HEK293 (cell line): ENCODE measurements around the gene CASZ1.

ENCODE experiments used
- CTCF ChIA-PET: fragments of 350-600 bp; formaldehyde crosslinking; extraction: SDS; loops from one replicate; lab custom pipeline; 2021; ENCODE audit warnings: antibody characterized with exemption; lab: Yijun Ruan, JAX
- POLR2A ChIA-PET: fragments of 300-600 bp; formaldehyde crosslinking; extraction: SDS; loops from one replicate; lab custom pipeline; 2020; ENCODE audit warnings: antibody characterized with exemption, inconsistent platforms; lab: Yijun Ruan, JAX
- H3K27ac ChIP-seq: fragments of 200-500 bp; sonication (Bioruptor generic); 2 replicates; pipeline ENCODE4 v1.5.1; 2014; ENCODE audit warnings: low read depth, low read length, control low read depth, inconsistent platforms; ENCODE audit errors: extremely low read depth
- H3K36me3 ChIP-seq, 2 experiments: fragments of 200-500 bp in 1 of 2; sonication (Bioruptor generic) in 1 of 2; 1 replicate in 1 of 2; 2 replicates in 1 of 2; pipeline ENCODE4 v1.5.1; 2014 to 2017; ENCODE audit warnings: inconsistent platforms in 2 of 2, low read length in 2 of 2; ENCODE audit not compliant: control insufficient read depth in 2 of 2, insufficient read depth in 1 of 2
- H3K4me1 ChIP-seq: fragments of 200-500 bp; sonication (Bioruptor generic); 2 replicates; pipeline ENCODE4 v1.5.1; 2014; ENCODE audit warnings: mild to moderate bottlenecking, low read length, inconsistent platforms; ENCODE audit not compliant: control insufficient read depth, insufficient read depth
- H3K4me3 ChIP-seq: 2 replicates; pipeline ENCODE4 v1.5.1; 2011; ENCODE audit warnings: low read depth, mild to moderate bottlenecking, control low read depth, low read length, moderate library complexity
- H3K9me3 ChIP-seq: fragments of 200-500 bp; sonication (Bioruptor generic); 2 replicates; pipeline ENCODE4 v1.5.1; 2014; ENCODE audit warnings: low read depth, low read length, inconsistent platforms; ENCODE audit not compliant: control insufficient read depth, insufficient read depth
- GLIS2 ChIP-seq: fragments of 450-650 bp; formaldehyde crosslinking; IDR thresholded peaks from 2 replicates; pipeline ENCODE4 v1.5.1; 2016; ENCODE audit warnings: missing biosample characterization, missing genetic modification characterization
- KLF1 ChIP-seq: fragments of 450-650 bp; formaldehyde crosslinking; IDR thresholded peaks from 2 replicates; pipeline ENCODE4 v1.5.1; 2016; ENCODE audit warnings: missing biosample characterization, missing genetic modification characterization
- KLF10 ChIP-seq: fragments of 450-650 bp; IDR thresholded peaks from 2 replicates; pipeline ENCODE4 v1.5.1; 2018; ENCODE audit warnings: missing biosample characterization, mild to moderate bottlenecking, missing genetic modification characterization
- KLF7 ChIP-seq: fragments of 450-650 bp; formaldehyde crosslinking; IDR thresholded peaks from 2 replicates; pipeline ENCODE4 v1.5.1; 2016; ENCODE audit warnings: missing biosample characterization, missing genetic modification characterization, borderline replicate concordance
- PRDM1 ChIP-seq: fragments of 450-650 bp; formaldehyde crosslinking; IDR thresholded peaks from 2 replicates; pipeline ENCODE4; 2016; ENCODE audit warnings: missing biosample characterization, missing genetic modification characterization
- PRDM4 ChIP-seq: fragments of 450-650 bp; formaldehyde crosslinking; IDR thresholded peaks from 2 replicates; pipeline ENCODE4 v1.5.1; 2017; ENCODE audit warnings: missing biosample characterization, missing genetic modification characterization
- RBAK ChIP-seq: fragments of 450-650 bp; formaldehyde crosslinking; IDR thresholded peaks from 2 replicates; pipeline ENCODE4 v1.5.1; 2016; ENCODE audit warnings: missing biosample characterization, missing genetic modification characterization
- TRIM28 ChIP-seq: IDR thresholded peaks from 2 replicates; pipeline ENCODE4 v1.6.1; 2011; ENCODE audit warnings: low read length, control low read depth, borderline replicate concordance
- YY2 ChIP-seq: fragments of 450-650 bp; formaldehyde crosslinking; IDR thresholded peaks from 2 replicates; pipeline ENCODE4 v1.5.1; 2016; ENCODE audit warnings: missing biosample characterization, missing genetic modification characterization
- ZBTB17 ChIP-seq: fragments of 450-650 bp; formaldehyde crosslinking; IDR thresholded peaks from 2 replicates; pipeline ENCODE4 v1.5.1; 2016; ENCODE audit warnings: missing biosample characterization, missing genetic modification characterization
- ZIC2 ChIP-seq: fragments of 450-650 bp; formaldehyde crosslinking; IDR thresholded peaks from 2 replicates; pipeline ENCODE4 v1.5.1; 2016; ENCODE audit warnings: missing biosample characterization, missing genetic modification characterization
- ZNF114 ChIP-seq: fragments of 450-650 bp; formaldehyde crosslinking; IDR thresholded peaks from 2 replicates; pipeline ENCODE4 v1.5.0; 2017; ENCODE audit warnings: missing biosample characterization, missing genetic modification characterization
- ZNF133 ChIP-seq: fragments of 450-650 bp; formaldehyde crosslinking; IDR thresholded peaks from 2 replicates; pipeline ENCODE4 v1.5.1; 2016; ENCODE audit warnings: missing biosample characterization, missing genetic modification characterization
- ZNF138 ChIP-seq: fragments of 450-650 bp; formaldehyde crosslinking; IDR thresholded peaks from 2 replicates; pipeline ENCODE4 v1.5.1; 2016; ENCODE audit warnings: missing biosample characterization, missing genetic modification characterization, borderline replicate concordance
- ZNF302 ChIP-seq: fragments of 450-650 bp; formaldehyde crosslinking; IDR thresholded peaks from 2 replicates; pipeline ENCODE4 v1.5.1; 2016; ENCODE audit warnings: missing biosample characterization, missing genetic modification characterization, low read depth
- ZNF311 ChIP-seq: fragments of 450-650 bp; formaldehyde crosslinking; IDR thresholded peaks from 2 replicates; pipeline ENCODE4 v1.5.1; 2017; ENCODE audit warnings: missing biosample characterization, missing genetic modification characterization, borderline replicate concordance
- ZNF324 ChIP-seq: fragments of 450-650 bp; formaldehyde crosslinking; IDR thresholded peaks from 2 replicates; pipeline ENCODE4 v1.5.1; 2016; ENCODE audit warnings: missing biosample characterization, missing genetic modification characterization
- ZNF341 ChIP-seq: fragments of 450-650 bp; formaldehyde crosslinking; IDR thresholded peaks from 2 replicates; pipeline ENCODE4; 2016; ENCODE audit warnings: low read depth, missing biosample characterization, missing genetic modification characterization
- ZNF398 ChIP-seq: fragments of 450-650 bp; formaldehyde crosslinking; IDR thresholded peaks from 2 replicates; pipeline ENCODE4 v1.5.1; 2017; ENCODE audit warnings: missing biosample characterization, missing genetic modification characterization
- ZNF404 ChIP-seq: fragments of 450-650 bp; formaldehyde crosslinking; IDR thresholded peaks from 2 replicates; pipeline ENCODE4 v1.5.1; 2017; ENCODE audit warnings: missing biosample characterization, missing genetic modification characterization
- ZNF423 ChIP-seq: fragments of 450-650 bp; formaldehyde crosslinking; IDR thresholded peaks from 2 replicates; pipeline ENCODE4 v1.5.1; 2016; ENCODE audit warnings: missing biosample characterization, missing genetic modification characterization
- ZNF426 ChIP-seq: fragments of 450-650 bp; formaldehyde crosslinking; IDR thresholded peaks from 2 replicates; pipeline ENCODE4 v1.5.1; 2017; ENCODE audit warnings: missing biosample characterization, missing genetic modification characterization, mild to moderate bottlenecking, inconsistent platforms, moderate library complexity
- ZNF449 ChIP-seq: fragments of 450-650 bp; formaldehyde crosslinking; IDR thresholded peaks from 2 replicates; pipeline ENCODE4 v1.5.1; 2017; ENCODE audit warnings: missing biosample characterization, mild to moderate bottlenecking, missing genetic modification characterization, moderate library complexity
- ZNF513 ChIP-seq: fragments of 450-650 bp; IDR thresholded peaks from 2 replicates; pipeline ENCODE4 v1.5.1; 2018; ENCODE audit warnings: missing biosample characterization, missing genetic modification characterization
- ZNF530 ChIP-seq: fragments of 450-650 bp; formaldehyde crosslinking; IDR thresholded peaks from 2 replicates; pipeline ENCODE4 v1.5.1; 2016; ENCODE audit warnings: low read depth, missing biosample characterization, missing genetic modification characterization
- ZNF544 ChIP-seq: fragments of 450-650 bp; formaldehyde crosslinking; IDR thresholded peaks from 2 replicates; pipeline ENCODE4 v1.5.0; 2017; ENCODE audit warnings: missing biosample characterization, missing genetic modification characterization
- ZNF585B ChIP-seq: fragments of 450-650 bp; formaldehyde crosslinking; IDR thresholded peaks from 2 replicates; pipeline ENCODE4 v1.5.1; 2016; ENCODE audit warnings: missing biosample characterization, missing genetic modification characterization
- ZNF639 ChIP-seq: fragments of 450-650 bp; formaldehyde crosslinking; IDR thresholded peaks from 2 replicates; pipeline ENCODE4 v1.5.1; 2016; ENCODE audit warnings: missing biosample characterization, missing genetic modification characterization
- ZNF837 ChIP-seq: fragments of 450-650 bp; formaldehyde crosslinking; IDR thresholded peaks from 2 replicates; pipeline ENCODE4 v1.5.1; 2016; ENCODE audit warnings: missing biosample characterization, missing genetic modification characterization
- ZNF843 ChIP-seq: fragments of 450-650 bp; formaldehyde crosslinking; IDR thresholded peaks from 2 replicates; pipeline ENCODE4 v1.5.1; 2016; ENCODE audit warnings: missing biosample characterization, missing genetic modification characterization
- ZSCAN23 ChIP-seq: fragments of 450-650 bp; formaldehyde crosslinking; IDR thresholded peaks from 2 replicates; pipeline ENCODE4 v1.5.1; 2016; ENCODE audit warnings: missing biosample characterization, missing genetic modification characterization

The CASZ1 gene

GRCh38 chr1:10777749-10778574 is 18.5 kb downstream of the CASZ1 start:
- Histone ChIP-seq H3K4me1 (no peaks in the 10 kb centered on the region), H3K36me3 (no peaks in the 10 kb centered on the region), H3K4me3 (no peak overlapping the region), H3K27ac (no peak overlapping the region), H3K9me3 (no peaks in the 10 kb centered on the region)
- POLR2A ChIA-PET: no interaction called here
- CTCF ChIA-PET: no interaction called here
- no peak for TF ChIP-seq ZNF302
- TF ChIP-seq ZIC2: no peak
- TF ChIP-seq ZNF585B (tag by site-specific recombination): no peak
- TF ChIP-seq ZBTB17 (tag by site-specific recombination): no peak
- no peak for TF ChIP-seq ZNF426 (tag by site-specific recombination)
- no peak for TF ChIP-seq RBAK (tag by site-specific recombination)
- no peak for TF ChIP-seq ZNF530 (tag by site-specific recombination)
- TF ChIP-seq ZNF837 (tag by site-specific recombination): no peak
- 0 out of 2 replicates have a peak, but pooled peaks have one; percentile 39 for TF ChIP-seq ZNF311 (tag by site-specific recombination)
- no peak for TF ChIP-seq ZNF398 (tag by site-specific recombination)
- no peak for TF ChIP-seq ZNF639
- no peak for TF ChIP-seq ZNF341 (tag by site-specific recombination)
- no peak for TF ChIP-seq ZNF423 (tag by site-specific recombination)
- TF ChIP-seq KLF1: no peak
- TF ChIP-seq TRIM28: no peak
- no peak for TF ChIP-seq ZNF449 (tag by site-specific recombination)
- no peak for TF ChIP-seq ZNF404 (tag by site-specific recombination)
- no peak for TF ChIP-seq PRDM4 (tag by site-specific recombination)
- no peak for TF ChIP-seq PRDM1 (tag by site-specific recombination)
- no peak for TF ChIP-seq ZSCAN23 (tag by site-specific recombination)
- TF ChIP-seq GLIS2: no peak
- no peak for TF ChIP-seq ZNF544 (tag by site-specific recombination)
- TF ChIP-seq ZNF843 (tag by site-specific recombination): no peak
- TF ChIP-seq ZNF114 (tag by site-specific recombination): no peak
- no peak for TF ChIP-seq ZNF133 (tag by site-specific recombination)
- TF ChIP-seq KLF7 (tag by site-specific recombination): no peak
- TF ChIP-seq ZNF513 (tag by site-specific recombination): no peak
- no peak for TF ChIP-seq KLF10 (tag by site-specific recombination)
- TF ChIP-seq ZNF324 (tag by site-specific recombination): no peak
- no peak for TF ChIP-seq ZNF138 (tag by site-specific recombination)
- TF ChIP-seq YY2 (tag by site-specific recombination): no peak
